Measurements from ENCODE around the gene ST6GALNAC2. TPM values are rescaled to one million over a fixed set of nuclear protein-coding genes. Genes with fewer than 3 reads are reported as not detected.
A peak's percentile ranks its signal among the peaks of the same experiment; 100 is the strongest.

ST6GALNAC2 gene
- total RNA-seq, 6 experiments from 2014 or later, result 0.81 to 5.0 (median 2.3) TPM

DNA sequence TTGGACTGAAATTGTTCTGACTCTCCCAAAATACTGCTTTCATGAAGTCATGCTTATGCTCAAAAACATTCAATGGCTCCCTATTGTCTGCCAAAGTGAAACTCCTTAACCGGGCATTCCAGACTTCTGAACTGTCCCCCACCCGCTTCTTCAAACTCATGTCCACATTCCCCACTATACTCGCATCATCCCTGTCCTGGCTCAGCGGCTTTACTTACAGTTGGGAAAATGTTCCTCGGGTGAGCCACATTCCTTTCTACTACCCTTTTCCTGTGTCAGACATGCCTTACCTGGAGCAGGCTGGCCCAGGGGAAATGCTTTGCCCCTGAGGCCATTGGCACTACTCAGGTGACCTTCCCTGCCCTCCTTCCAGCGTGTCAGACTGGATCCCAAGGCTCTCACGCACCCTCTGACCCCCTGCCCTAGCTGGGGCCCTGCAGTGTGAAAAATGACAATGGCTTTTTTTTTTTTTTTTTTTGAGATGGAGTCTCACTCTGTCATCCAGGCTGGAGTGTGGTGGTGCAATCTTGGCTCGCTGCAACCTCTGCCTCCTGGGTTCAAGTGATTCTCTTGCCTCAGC lies 53.5 kb downstream of the ST6GALNAC2 start:
- Histone ChIP-seq H3K27me3 (no peaks in the 10 kb centered on the region), H3K27ac (no peak overlapping the region), H3K4me3 (no peak overlapping the region), H3K36me3 (no peaks in the 10 kb centered on the region), H3K4me1 (peaks cover 0 to 16% (median 0%) of the 10 kb centered on the region in 4 donors), H3K9me3 (no peaks in the 10 kb centered on the region)
- ATAC-seq (no peak), DNase-seq (no peak)
- no peak for TF ChIP-seq POLR2A (IDR thresholded peaks at IDR 0.05)
- TF ChIP-seq, protein P1, sequence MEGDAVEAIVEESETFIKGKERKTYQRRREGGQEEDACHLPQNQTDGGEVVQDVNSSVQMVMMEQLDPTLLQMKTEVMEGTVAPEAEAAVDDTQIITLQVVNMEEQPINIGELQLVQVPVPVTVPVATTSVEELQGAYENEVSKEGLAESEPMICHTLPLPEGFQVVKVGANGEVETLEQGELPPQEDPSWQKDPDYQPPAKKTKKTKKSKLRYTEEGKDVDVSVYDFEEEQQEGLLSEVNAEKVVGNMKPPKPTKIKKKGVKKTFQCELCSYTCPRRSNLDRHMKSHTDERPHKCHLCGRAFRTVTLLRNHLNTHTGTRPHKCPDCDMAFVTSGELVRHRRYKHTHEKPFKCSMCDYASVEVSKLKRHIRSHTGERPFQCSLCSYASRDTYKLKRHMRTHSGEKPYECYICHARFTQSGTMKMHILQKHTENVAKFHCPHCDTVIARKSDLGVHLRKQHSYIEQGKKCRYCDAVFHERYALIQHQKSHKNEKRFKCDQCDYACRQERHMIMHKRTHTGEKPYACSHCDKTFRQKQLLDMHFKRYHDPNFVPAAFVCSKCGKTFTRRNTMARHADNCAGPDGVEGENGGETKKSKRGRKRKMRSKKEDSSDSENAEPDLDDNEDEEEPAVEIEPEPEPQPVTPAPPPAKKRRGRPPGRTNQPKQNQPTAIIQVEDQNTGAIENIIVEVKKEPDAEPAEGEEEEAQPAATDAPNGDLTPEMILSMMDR (IDR thresholded peaks at IDR 0.05), result no peak
- intact Hi-C loops (cut with DNase I), result no loop called here
- 78% methylated on average over 8 of the region's 8 CpGs for WGBS (ENCODE audit: insufficient coverage, low coverage, low lambda C conversion rate, missing lambda C conversion rate)

DNA sequence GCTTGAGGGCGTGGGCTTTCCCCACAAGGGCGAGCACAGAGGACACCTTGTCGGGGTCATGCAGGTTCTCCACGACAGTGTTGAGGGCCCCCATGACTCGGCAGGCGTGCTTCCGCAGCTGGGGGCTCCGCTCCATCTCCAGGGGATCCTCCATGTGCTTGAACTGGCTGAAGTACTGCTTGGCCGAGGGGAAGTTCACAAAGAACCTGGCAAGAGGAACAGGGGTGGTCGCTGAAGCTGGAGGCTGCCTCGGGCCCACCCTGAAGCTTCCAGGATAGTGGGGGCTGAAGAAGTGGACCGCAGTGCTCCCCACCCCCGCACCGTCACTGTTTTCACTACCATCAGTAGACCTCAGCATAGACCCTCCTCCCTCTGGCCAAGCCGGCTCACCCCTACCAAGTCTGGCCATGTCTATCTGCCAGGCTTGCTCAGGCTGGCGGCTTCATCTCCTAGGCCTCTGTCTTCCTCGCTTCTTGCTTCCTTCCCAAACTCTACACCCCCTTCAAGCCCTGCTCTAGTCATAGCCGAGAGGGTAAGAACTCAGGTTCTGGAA lies 54.1 kb downstream of the ST6GALNAC2 start:
- H3K4me3 ChIP-seq, result no peak overlapping the region
- DNase-seq (no peak), ATAC-seq (no peak)
- no peaks in the 10 kb centered on the region for H3K36me3 ChIP-seq
- no peaks in the 10 kb centered on the region for H3K9me3 ChIP-seq
- TF ChIP-seq, protein P1 (IDR thresholded peaks at IDR 0.05), result no peak
- no peak for TF ChIP-seq POLR2A (IDR thresholded peaks at IDR 0.05)
- WGBS (ENCODE audit: insufficient coverage, low coverage, low lambda C conversion rate, missing lambda C conversion rate), result 87% methylated on average over 3 of the region's 18 CpGs
- intact Hi-C loops (cut with DNase I), result no loop called here
- H3K27ac ChIP-seq, result peak overlapping the region in 1 of 3 donors; percentile 50
- H3K4me1 ChIP-seq, result peaks cover 0 to 16% (median 0%) of the 10 kb centered on the region in 4 donors
- H3K27me3 ChIP-seq, result no peaks in the 10 kb centered on the region

DNA sequence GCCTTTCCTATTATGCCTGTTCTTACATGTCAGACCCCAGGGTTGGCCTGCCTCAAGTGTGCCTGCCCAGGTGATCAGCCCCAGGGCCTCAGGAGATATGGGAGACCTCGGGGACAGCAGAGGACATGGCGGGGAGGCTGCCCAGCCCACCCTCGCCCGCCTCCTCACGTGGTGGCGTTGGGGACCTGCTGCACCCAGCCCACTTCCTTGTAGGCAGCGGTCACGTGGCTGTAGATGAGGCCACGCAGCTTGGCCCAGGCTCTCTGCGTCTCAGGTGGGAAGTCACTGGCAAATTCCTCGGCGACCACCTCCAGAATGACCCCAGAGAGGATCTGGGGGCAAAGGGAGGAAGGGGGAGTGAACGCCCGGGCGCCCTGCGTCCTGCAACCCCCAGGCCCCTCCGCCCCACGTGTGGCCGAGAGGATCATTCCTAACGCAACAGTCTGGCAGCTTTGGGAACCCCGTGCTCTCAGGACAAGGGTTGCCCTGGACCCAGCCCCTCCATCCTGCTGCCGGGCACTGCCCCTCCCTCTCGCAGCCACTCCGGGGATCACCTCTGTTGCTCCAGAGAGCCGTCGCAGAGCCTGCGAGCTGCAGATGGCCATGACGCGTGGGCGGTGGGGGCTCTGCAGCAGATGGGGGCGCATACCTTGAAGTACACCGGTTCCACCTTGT lies 54.7 kb downstream of the ST6GALNAC2 start:
- WGBS (ENCODE audit: insufficient coverage, low coverage, low lambda C conversion rate, missing lambda C conversion rate), result 85% methylated on average over 13 of the region's 32 CpGs
- H3K4me3 ChIP-seq, result no peak overlapping the region
- intact Hi-C loops (cut with DNase I), result no loop called here

DNA sequence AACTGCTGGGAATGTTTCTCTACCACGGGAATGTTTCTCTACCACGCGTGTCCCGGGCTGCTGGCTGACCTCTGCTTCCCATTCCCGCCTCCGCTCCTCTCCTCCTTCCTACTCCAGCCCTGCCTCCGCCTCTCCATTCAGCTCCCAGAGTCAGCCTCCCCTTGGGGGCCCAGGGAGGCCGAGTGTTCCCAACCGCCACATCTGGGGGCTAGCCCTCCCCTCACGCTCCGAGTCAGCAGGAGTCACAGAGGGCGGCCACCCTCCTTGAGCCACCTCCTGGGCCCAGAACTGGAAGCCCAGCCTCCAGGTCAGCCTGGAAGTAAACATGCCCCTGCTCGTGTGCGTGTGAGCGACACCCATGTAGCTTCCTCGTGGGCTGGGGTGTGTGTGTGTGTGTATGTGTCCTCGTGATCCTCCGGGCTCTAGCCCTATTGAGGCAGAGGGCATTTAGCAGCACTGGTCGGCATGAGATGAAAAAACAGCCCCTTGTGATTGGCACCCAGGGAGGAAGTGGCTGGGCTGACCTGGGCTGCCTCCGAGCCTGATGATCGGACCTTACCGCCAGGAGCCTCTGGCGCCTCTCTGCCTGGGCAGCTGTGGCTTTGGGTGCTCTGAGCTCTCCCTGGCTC lies 55.5 kb downstream of the ST6GALNAC2 start:
- ATAC-seq, result peak; percentile 37 to 64 (median 44)
- Histone ChIP-seq H3K4me1 (peaks cover 0 to 17% (median under 1%) of the 10 kb centered on the region in 4 donors), H3K27ac (peak overlapping the region; percentile 30 to 76 (median 50)), H3K9me3 (no peaks in the 10 kb centered on the region), H3K27me3 (no peaks in the 10 kb centered on the region), H3K4me3 (no peak overlapping the region), H3K36me3 (no peaks in the 10 kb centered on the region)
- DNase-seq, result no peak
- WGBS (ENCODE audit: insufficient coverage, low coverage, low lambda C conversion rate, missing lambda C conversion rate), result 82% methylated on average over 2 of the region's 23 CpGs
- intact Hi-C loops (cut with DNase I), result no loop called here
- TF ChIP-seq POLR2A (IDR thresholded peaks at IDR 0.05), result no peak
- TF ChIP-seq, protein P1 (IDR thresholded peaks at IDR 0.05), result no peak

More for the DNA sequence above, 54.7 kb downstream of the ST6GALNAC2 start:
- peak in 1 of 3 donors; percentile 37 for DNase-seq
- Histone ChIP-seq H3K27ac (peak overlapping the region; percentile 30 to 76 (median 50)), H3K36me3 (no peaks in the 10 kb centered on the region), H3K27me3 (no peaks in the 10 kb centered on the region), H3K9me3 (no peaks in the 10 kb centered on the region), H3K4me1 (peaks cover 0 to 16% (median 0%) of the 10 kb centered on the region in 4 donors)
- no peak for TF ChIP-seq POLR2A (IDR thresholded peaks at IDR 0.05)
- TF ChIP-seq, protein P1 (IDR thresholded peaks at IDR 0.05), result no peak
- no peak for ATAC-seq
